ENCODE data around the gene LCE3A. TPM values are rescaled to one million over a fixed set of nuclear protein-coding genes. Genes with fewer than 3 reads are reported as not detected.

Gene LCE3A
- total and polyA plus RNA-seq, 11 donors, result not detected

DNA sequence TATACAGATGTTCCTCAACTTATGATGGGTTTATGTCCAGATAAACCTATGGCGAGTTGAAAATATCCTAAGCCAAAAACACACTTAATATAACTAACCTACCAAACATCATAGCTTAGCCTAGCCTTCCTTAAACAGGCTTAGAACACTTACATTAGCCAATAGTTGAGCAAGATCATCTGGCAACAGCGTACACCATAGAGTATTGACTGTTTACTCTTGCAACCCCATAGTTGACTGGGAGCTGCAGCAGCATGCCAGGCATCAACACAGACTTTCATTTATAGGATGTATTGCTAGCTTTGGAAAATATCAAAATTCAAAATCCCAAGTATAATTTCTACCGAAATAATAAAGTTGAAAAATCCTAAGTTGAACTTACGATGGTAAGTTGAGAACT lies 34.8 kb upstream of the LCE3A start:
- Histone ChIP-seq H3K27ac (no peak overlapping the region), H3K27me3 (peaks cover 0 to 5% (median 0%) of the 10 kb centered on the region in 9 donors), H3K9me3 (no peaks in the 10 kb centered on the region), H3K36me3 (no peaks in the 10 kb centered on the region), H3K4me3 (no peak overlapping the region), H3K4me1 (no peaks in the 10 kb centered on the region)
- ATAC-seq (no peak), DNase-seq (no peak)
- TF ChIP-seq, protein P1, sequence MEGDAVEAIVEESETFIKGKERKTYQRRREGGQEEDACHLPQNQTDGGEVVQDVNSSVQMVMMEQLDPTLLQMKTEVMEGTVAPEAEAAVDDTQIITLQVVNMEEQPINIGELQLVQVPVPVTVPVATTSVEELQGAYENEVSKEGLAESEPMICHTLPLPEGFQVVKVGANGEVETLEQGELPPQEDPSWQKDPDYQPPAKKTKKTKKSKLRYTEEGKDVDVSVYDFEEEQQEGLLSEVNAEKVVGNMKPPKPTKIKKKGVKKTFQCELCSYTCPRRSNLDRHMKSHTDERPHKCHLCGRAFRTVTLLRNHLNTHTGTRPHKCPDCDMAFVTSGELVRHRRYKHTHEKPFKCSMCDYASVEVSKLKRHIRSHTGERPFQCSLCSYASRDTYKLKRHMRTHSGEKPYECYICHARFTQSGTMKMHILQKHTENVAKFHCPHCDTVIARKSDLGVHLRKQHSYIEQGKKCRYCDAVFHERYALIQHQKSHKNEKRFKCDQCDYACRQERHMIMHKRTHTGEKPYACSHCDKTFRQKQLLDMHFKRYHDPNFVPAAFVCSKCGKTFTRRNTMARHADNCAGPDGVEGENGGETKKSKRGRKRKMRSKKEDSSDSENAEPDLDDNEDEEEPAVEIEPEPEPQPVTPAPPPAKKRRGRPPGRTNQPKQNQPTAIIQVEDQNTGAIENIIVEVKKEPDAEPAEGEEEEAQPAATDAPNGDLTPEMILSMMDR (IDR thresholded peaks at IDR 0.05), result no peak
- TF ChIP-seq POLR2A (IDR thresholded peaks at IDR 0.05), result no peak
- intact Hi-C loops (cut with DNase I), result loop anchor here in 2 of 10 donors (10.0 kb wide), 1 partner anchor 567 kb away; no protein-coding TSS in a partner anchor
- WGBS, 4 donors, result 82 to 86% (median 83%) methylated on average over 4 of the region's 4 CpGs

DNA sequence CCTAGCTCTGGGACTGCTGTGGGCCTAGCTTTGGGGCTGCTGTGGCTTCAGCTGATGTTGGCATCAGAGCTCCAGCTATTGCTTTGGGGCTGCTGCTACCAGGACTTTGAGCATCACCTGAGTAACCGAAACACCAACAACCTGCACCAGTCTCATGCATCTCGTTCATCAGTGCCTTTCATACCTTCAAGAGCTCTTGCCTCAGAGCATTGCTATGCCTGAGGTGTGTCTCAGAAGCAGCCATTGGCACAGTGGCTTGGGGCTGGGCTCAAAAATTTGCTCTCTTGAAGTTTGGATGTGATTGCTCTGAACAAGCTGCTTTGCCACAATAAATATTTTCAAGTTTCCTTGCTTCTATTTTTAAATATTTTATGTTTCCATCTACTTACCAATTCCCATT lies 33.6 kb upstream of the LCE3A start:
- DNase-seq (no peak), ATAC-seq (no peak)
- WGBS, 4 donors, result 46 to 60% (median 58%) methylated on average over 2 of the region's 2 CpGs
- Histone ChIP-seq H3K4me1 (no peaks in the 10 kb centered on the region), H3K27ac (no peak overlapping the region), H3K9me3 (no peaks in the 10 kb centered on the region), H3K4me3 (no peak overlapping the region), H3K27me3 (peaks cover 0 to 3% (median 0%) of the 10 kb centered on the region in 9 donors), H3K36me3 (no peaks in the 10 kb centered on the region)
- intact Hi-C loops (cut with DNase I), result loop anchor here in 2 of 10 donors (10.0 kb wide), 1 partner anchor 568 kb away; no protein-coding TSS in a partner anchor
- TF ChIP-seq, protein P1 (IDR thresholded peaks at IDR 0.05), result no peak
- no peak for TF ChIP-seq POLR2A (IDR thresholded peaks at IDR 0.05)

DNA sequence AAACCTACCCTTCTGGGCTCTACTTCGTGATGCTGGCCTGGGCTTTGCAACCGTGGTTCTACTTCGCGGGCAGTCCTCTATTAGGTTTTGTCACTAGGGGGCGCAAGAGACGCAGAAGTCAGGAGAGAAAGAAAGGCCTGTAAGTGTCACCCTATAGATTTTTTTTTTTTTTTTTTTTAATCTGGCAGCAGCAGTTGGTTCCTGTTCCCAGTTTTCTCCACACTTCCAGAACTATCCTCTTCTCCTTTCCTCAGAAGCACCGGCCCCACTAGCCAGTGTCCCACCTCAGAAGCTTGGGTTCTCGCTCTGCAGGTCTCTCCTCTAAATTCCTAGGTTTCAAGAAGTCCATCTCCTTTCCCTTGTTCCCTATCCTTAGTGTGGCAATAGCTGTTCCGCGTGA lies 31.2 kb upstream of the LCE3A start:
- Histone ChIP-seq H3K36me3 (no peaks in the 10 kb centered on the region), H3K4me1 (no peaks in the 10 kb centered on the region), H3K27me3 (peaks cover 0 to 7% (median 0%) of the 10 kb centered on the region in 9 donors), H3K9me3 (no peaks in the 10 kb centered on the region), H3K27ac (no peak overlapping the region), H3K4me3 (no peak overlapping the region)
- intact Hi-C loops (cut with DNase I), result loop anchor here in 2 of 10 donors (10.0 kb wide), 1 partner anchor 571 kb away; no protein-coding TSS in a partner anchor
- 26 to 29% (median 27%) methylated on average over 10 of the region's 10 CpGs for WGBS, 4 donors
- ATAC-seq (no peak), DNase-seq (no peak)
- TF ChIP-seq, protein P1 (IDR thresholded peaks at IDR 0.05), result peak in 10 of 12 donors; percentile 19 to 61 (median 40)
- TF ChIP-seq POLR2A (IDR thresholded peaks at IDR 0.05), result no peak

DNA sequence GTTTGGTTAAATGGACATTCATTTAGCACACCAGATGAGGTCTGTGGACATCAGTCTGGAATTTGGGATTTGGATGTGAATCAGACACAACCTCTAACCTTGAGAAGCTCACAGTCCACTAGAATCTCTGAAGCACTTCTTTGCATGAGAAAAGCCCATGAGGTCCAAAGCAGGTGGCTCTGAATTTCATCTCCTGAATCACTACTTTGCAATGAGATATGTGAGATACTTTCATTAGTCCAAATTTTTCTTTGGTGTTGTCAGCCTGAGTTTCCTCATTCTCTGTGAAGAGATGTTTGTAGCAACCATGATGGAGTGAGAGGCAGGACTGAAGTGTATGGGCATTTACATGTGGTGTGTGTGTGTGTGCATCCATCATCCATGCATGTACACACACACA lies 23.8 kb upstream of the LCE3A start:
- Histone ChIP-seq H3K4me1 (no peaks in the 10 kb centered on the region), H3K27ac (no peak overlapping the region), H3K4me3 (no peak overlapping the region), H3K9me3 (no peaks in the 10 kb centered on the region), H3K36me3 (no peaks in the 10 kb centered on the region), H3K27me3 (peaks cover 0 to 9% (median 0%) of the 10 kb centered on the region in 9 donors)
- TF ChIP-seq POLR2A (IDR thresholded peaks at IDR 0.05), result no peak
- TF ChIP-seq, protein P1 (IDR thresholded peaks at IDR 0.05), result no peak
- ATAC-seq, result no peak
- intact Hi-C loops (cut with DNase I), result no loop called here
- DNase-seq, result no peak

Data from heart left ventricle (tissue), 16 donors.